Breast epithelium (tissue), 4 donors: ENCODE data around the gene CES4A. TPM values are rescaled to one million over a fixed set of nuclear protein-coding genes. Genes with fewer than 3 reads are reported as not detected.

Experiments used
- DNase-seq, 2 donors: peaks; one replicate each; pipeline ENCODE4 v3.0.0-alpha.2; 2019; ENCODE audit warnings: low spot score in 2 of 2
- H3K27ac ChIP-seq, 2 donors: fragments of 200-600 bp; sonication (generic) in 1 of 2; one replicate each; pipeline ENCODE4 v1.5.1; 2016 to 2019; ENCODE audit warnings: mild to moderate bottlenecking in 1 of 2
- H3K27me3 ChIP-seq, 2 donors: fragments of 200-600 bp; sonication (generic) in 1 of 2; one replicate each; pipeline versions ENCODE4 v1.5.1 to v1.6.0; 2017 to 2019; ENCODE audit warnings: control low read depth in 1 of 2, mild to moderate bottlenecking in 1 of 2
- H3K36me3 ChIP-seq: fragments of 200-600 bp; one replicate; pipeline ENCODE4 v1.5.1; 2019
- H3K4me1 ChIP-seq, 2 donors: fragments of 200-600 bp; sonication (generic); one replicate each; pipeline ENCODE4 v1.5.1; 2016 to 2019; ENCODE audit warnings: control low read depth in 1 of 2
- H3K4me3 ChIP-seq, 3 donors: fragments of 200-600 bp; sonication (generic); 1 replicate in 2 of 3; 2 replicates in 1 of 3; pipeline ENCODE4 v1.5.1; 2016 to 2019; ENCODE audit warnings: mild to moderate bottlenecking in 3 of 3, moderate library complexity in 2 of 3
- H3K9me3 ChIP-seq, 2 donors: fragments of 200-600 bp; sonication (generic) in 1 of 2; one replicate each; pipeline ENCODE4 v1.5.1; 2016 to 2019; ENCODE audit warnings: control low read depth in 1 of 2
- CTCF ChIP-seq, 3 donors: fragments of 450-650 bp; IDR thresholded peaks; one replicate each; pipeline ENCODE4 v1.5.1; 2016 to 2017; ENCODE audit warnings: antibody characterized with exemption in 3 of 3, mild to moderate bottlenecking in 3 of 3, moderate library complexity in 3 of 3
- POLR2A ChIP-seq: fragments of 450-650 bp; IDR thresholded peaks from one replicate; pipeline ENCODE4 v1.6.1; 2016; ENCODE audit warnings: antibody characterized with exemption, mild to moderate bottlenecking, moderate library complexity
- POLR2AphosphoS5 ChIP-seq, 3 donors: sonication (generic); formaldehyde crosslinking; IDR thresholded peaks; one replicate each; pipeline ENCODE4 v1.6.1; 2017; ENCODE audit warnings: antibody characterized with exemption in 3 of 3
- intact Hi-C: fragments of 100-400 bp; cut with DNase I; formaldehyde crosslinking; loops from one replicate; pipeline ENCODE4 v1.15.1; 2023; ENCODE audit warnings: low total_unique reads
- total RNA-seq, 3 donors: library from RNA; depleted of rRNA; stranded (reverse); fragments of >200 nt; gene quantifications; one replicate each; pipeline ENCODE4 v1.1.0, GENCODE V29; 2016

CES4A gene
- total RNA-seq, 3 donors from 2014 or later: 9.0 to 19.6 (median 11.1) TPM

GRCh38 chr16:67050796-67051195, 62.4 kb downstream of the CES4A start:
- Histone ChIP-seq H3K9me3 (no peaks in the 10 kb centered on the region), H3K4me3 (no peak overlapping the region), H3K27me3 (no peaks in the 10 kb centered on the region), H3K27ac (no peak overlapping the region), H3K36me3 (no peaks in the 10 kb centered on the region), H3K4me1 (no peaks in the 10 kb centered on the region)
- intact Hi-C loops: no loop called here
- DNase-seq: no peak
- TF ChIP-seq POLR2AphosphoS5 (IDR thresholded peaks at IDR 0.05): no peak
- TF ChIP-seq POLR2A: no peak
- TF ChIP-seq CTCF (IDR thresholded peaks at IDR 0.05): no peak

- no peaks in the 10 kb centered on the region for H3K36me3 ChIP-seq
- TF ChIP-seq CTCF (IDR thresholded peaks at IDR 0.05) (no peak), POLR2A (no peak), POLR2AphosphoS5 (IDR thresholded peaks at IDR 0.05) (no peak)
- no peak overlapping the region for H3K4me3 ChIP-seq
- intact Hi-C loops: no loop called here
- no peaks in the 10 kb centered on the region for H3K4me1 ChIP-seq
- H3K27me3 ChIP-seq: no peaks in the 10 kb centered on the region
- H3K9me3 ChIP-seq: no peaks in the 10 kb centered on the region
- H3K27ac ChIP-seq: no peak overlapping the region
- DNase-seq: no peak
Observed at GRCh38 chr16:67052399-67052798, 64.0 kb downstream of the CES4A start.

GRCh38 chr16:67053767-67054334, 65.5 kb downstream of the CES4A start:
- no peak for TF ChIP-seq CTCF (IDR thresholded peaks at IDR 0.05)
- no peak for TF ChIP-seq POLR2AphosphoS5 (IDR thresholded peaks at IDR 0.05)
- TF ChIP-seq POLR2A: no peak
- Histone ChIP-seq H3K4me1 (no peaks in the 10 kb centered on the region), H3K4me3 (no peak overlapping the region), H3K36me3 (no peaks in the 10 kb centered on the region), H3K27ac (no peak overlapping the region), H3K27me3 (no peaks in the 10 kb centered on the region), H3K9me3 (no peaks in the 10 kb centered on the region)
- intact Hi-C loops: no loop called here
- DNase-seq: no peak

- intact Hi-C loops: no loop called here
- no peaks in the 10 kb centered on the region for H3K27me3 ChIP-seq
- TF ChIP-seq CTCF (IDR thresholded peaks at IDR 0.05): no peak
- no peak for TF ChIP-seq POLR2A
- TF ChIP-seq POLR2AphosphoS5 (IDR thresholded peaks at IDR 0.05): no peak
- no peaks in the 10 kb centered on the region for H3K9me3 ChIP-seq
- no peaks in the 10 kb centered on the region for H3K4me1 ChIP-seq
- DNase-seq: no peak
- no peaks in the 10 kb centered on the region for H3K36me3 ChIP-seq
- no peak overlapping the region for H3K27ac ChIP-seq
- H3K4me3 ChIP-seq: no peak overlapping the region
Observed at GRCh38 chr16:67054901-67055300, 66.5 kb downstream of the CES4A start.

- H3K9me3 ChIP-seq: no peaks in the 10 kb centered on the region
- peak overlapping the region in 1 of 2 donors; percentile 17 for H3K27ac ChIP-seq
- H3K36me3 ChIP-seq: no peaks in the 10 kb centered on the region
- H3K4me1 ChIP-seq: no peaks in the 10 kb centered on the region
- no peak for DNase-seq
- H3K4me3 ChIP-seq: no peak overlapping the region
- no peaks in the 10 kb centered on the region for H3K27me3 ChIP-seq
- intact Hi-C loops: no loop called here
- TF ChIP-seq POLR2AphosphoS5 (IDR thresholded peaks at IDR 0.05) (no peak), POLR2A (no peak), CTCF (IDR thresholded peaks at IDR 0.05) (no peak)
Observed at GRCh38 chr16:67055712-67056487, 67.5 kb downstream of the CES4A start.
